Liver (tissue), 3 donors: Measurements from ENCODE around the gene C17orf50.

ENCODE experiments used
- EGR1 ChIP-seq, 2 donors: IDR thresholded peaks; 2 replicates each; pipeline ENCODE4 v1.6.1; 2016 to 2018; ENCODE audit warnings: antibody characterized with exemption in 2 of 2, low read depth in 2 of 2
- FOXA2 ChIP-seq: IDR thresholded peaks from 2 replicates; pipeline ENCODE4 v1.6.1; 2016; ENCODE audit warnings: antibody characterized with exemption
- GABPA ChIP-seq, 2 donors: IDR thresholded peaks in 1 of 2; conservative IDR thresholded peaks in 1 of 2; 2 replicates each; pipeline ENCODE4 v1.6.1; 2016; ENCODE audit warnings: antibody characterized with exemption in 2 of 2, mild to moderate bottlenecking in 1 of 2, moderate library complexity in 1 of 2
- YY1 ChIP-seq: IDR thresholded peaks from 2 replicates; pipeline ENCODE4 v1.6.1; 2016; ENCODE audit warnings: antibody characterized with exemption, mild to moderate bottlenecking
- TF ChIP-seq, protein P1 (sequence below): fragments of 150-350 bp; IDR thresholded peaks from 2 replicates; pipeline ENCODE4 v1.5.1; 2017; ENCODE audit warnings: improper control_type of control experiment, low read depth, low read length; ENCODE audit not compliant: missing input control
- donor health status: healthy.
- donor health status: healthy.

DNA sequence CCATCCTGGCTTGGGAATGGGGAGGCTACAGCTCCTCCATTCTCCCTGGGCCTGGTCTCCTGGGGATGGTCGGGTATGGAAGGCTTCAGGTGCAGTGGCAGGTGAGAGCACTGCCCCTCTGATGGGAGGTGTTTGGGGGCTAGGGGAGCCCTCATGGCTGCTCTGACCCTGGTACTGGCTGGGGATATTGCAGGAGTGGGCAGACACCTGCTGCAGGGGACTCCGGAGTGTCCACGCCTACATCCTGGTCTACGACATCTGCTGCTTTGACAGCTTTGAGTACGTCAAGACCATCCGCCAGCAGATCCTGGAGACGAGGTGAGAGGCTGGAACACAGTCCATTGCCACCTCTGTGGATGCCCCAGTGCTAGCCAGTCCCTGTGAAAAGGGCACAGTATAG lies 20.5 kb upstream of the C17orf50 start:
- TF ChIP-seq, protein P1, sequence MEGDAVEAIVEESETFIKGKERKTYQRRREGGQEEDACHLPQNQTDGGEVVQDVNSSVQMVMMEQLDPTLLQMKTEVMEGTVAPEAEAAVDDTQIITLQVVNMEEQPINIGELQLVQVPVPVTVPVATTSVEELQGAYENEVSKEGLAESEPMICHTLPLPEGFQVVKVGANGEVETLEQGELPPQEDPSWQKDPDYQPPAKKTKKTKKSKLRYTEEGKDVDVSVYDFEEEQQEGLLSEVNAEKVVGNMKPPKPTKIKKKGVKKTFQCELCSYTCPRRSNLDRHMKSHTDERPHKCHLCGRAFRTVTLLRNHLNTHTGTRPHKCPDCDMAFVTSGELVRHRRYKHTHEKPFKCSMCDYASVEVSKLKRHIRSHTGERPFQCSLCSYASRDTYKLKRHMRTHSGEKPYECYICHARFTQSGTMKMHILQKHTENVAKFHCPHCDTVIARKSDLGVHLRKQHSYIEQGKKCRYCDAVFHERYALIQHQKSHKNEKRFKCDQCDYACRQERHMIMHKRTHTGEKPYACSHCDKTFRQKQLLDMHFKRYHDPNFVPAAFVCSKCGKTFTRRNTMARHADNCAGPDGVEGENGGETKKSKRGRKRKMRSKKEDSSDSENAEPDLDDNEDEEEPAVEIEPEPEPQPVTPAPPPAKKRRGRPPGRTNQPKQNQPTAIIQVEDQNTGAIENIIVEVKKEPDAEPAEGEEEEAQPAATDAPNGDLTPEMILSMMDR: no peak
- no peak for TF ChIP-seq YY1
- no peak for TF ChIP-seq FOXA2
- TF ChIP-seq GABPA (IDR thresholded peaks at IDR 0.05 in 1 of 2, conservative IDR thresholded peaks at IDR 0.05 in 1 of 2): no peak
- TF ChIP-seq EGR1 (IDR thresholded peaks at IDR 0.05; ENCODE audit: low read depth in 2 of 2): no peak
